K562 (cell line): ENCODE results near the gene ZKSCAN3. TPM values are rescaled to one million over a fixed set of nuclear protein-coding genes. Genes with fewer than 3 reads are reported as not detected.

ENCODE experiments used
- ARID1B ChIP-seq: fragments of 450-650 bp; IDR thresholded peaks from 2 replicates; pipeline ENCODE4 v1.6.1; 2016; ENCODE audit warnings: antibody characterized with exemption, mild to moderate bottlenecking, inconsistent platforms
- BCOR ChIP-seq: fragments of 450-650 bp; IDR thresholded peaks from 2 replicates; pipeline ENCODE4 v1.6.1; 2016
- CEBPG ChIP-seq, 3 experiments: fragments of 200-800 bp in 1 of 3; sonication (Bioruptor generic) in 1 of 3; sonication (generic) in 1 of 3; formaldehyde crosslinking in 1 of 3; IDR thresholded peaks in 2 of 3; conservative IDR thresholded peaks in 1 of 3; 2 replicates each; pipeline versions ENCODE4 v1.6.1 to v1.8.0; 2016 to 2022; ENCODE audit warnings: missing compliant biosample characterization in 2 of 3, missing genetic modification characterization in 2 of 3, mild to moderate bottlenecking in 1 of 3, missing genetic modification reagents in 1 of 3
- ETV1 ChIP-seq: fragments of 450-650 bp; conservative IDR thresholded peaks from 2 replicates; pipeline ENCODE4 v1.6.1; 2016; ENCODE audit warnings: missing genetic modification characterization, control low read depth, low read depth, missing compliant biosample characterization
- GABPB2 ChIP-seq: fragments of 250-450 bp; sonication (Bioruptor Pico); conservative IDR thresholded peaks from 2 replicates; pipeline ENCODE4 v1.5.1; 2021; ENCODE audit warnings: mild to moderate bottlenecking
- MCM2 ChIP-seq: fragments of 450-650 bp; IDR thresholded peaks from 2 replicates; pipeline ENCODE4 v1.6.1; 2017; ENCODE audit warnings: low read depth, mild to moderate bottlenecking
- MTA1 ChIP-seq: fragments of 450-650 bp; IDR thresholded peaks from 2 replicates; pipeline ENCODE4 v1.6.1; 2017; ENCODE audit warnings: borderline replicate concordance
- MYBL2 ChIP-seq, 2 experiments: fragments of 450-650 bp in 1 of 2; sonication (generic) in 1 of 2; formaldehyde crosslinking in 1 of 2; IDR thresholded peaks; 2 replicates each; pipeline versions ENCODE4 v1.6.1 to v1.8.1; 2017 to 2022; ENCODE audit warnings: borderline replicate concordance in 1 of 2, inconsistent platforms in 1 of 2, low read depth in 1 of 2, mild to moderate bottlenecking in 1 of 2, missing genetic modification reagents in 1 of 2, moderate library complexity in 1 of 2
- NRF1 ChIP-seq, 2 experiments: fragments of 450-650 bp; IDR thresholded peaks in 1 of 2; conservative IDR thresholded peaks in 1 of 2; 2 replicates each; pipeline ENCODE4 v1.6.1; 2014; ENCODE audit warnings: mild to moderate bottlenecking in 2 of 2
- POLR2B ChIP-seq: fragments of 450-650 bp; IDR thresholded peaks from 2 replicates; pipeline ENCODE4 v1.6.1; 2018; ENCODE audit warnings: low read depth; ENCODE audit not compliant: partially characterized antibody
- POLR3A ChIP-seq: IDR thresholded peaks from 2 replicates; pipeline ENCODE4 v1.6.1; 2011; ENCODE audit warnings: borderline replicate concordance, mild to moderate bottlenecking, moderate library complexity; ENCODE audit not compliant: insufficient read length, insufficient read depth; ENCODE audit errors: extremely low read depth
- RAD51 ChIP-seq: fragments of 450-650 bp; IDR thresholded peaks from 2 replicates; pipeline ENCODE4 v1.7.1; 2016; ENCODE audit warnings: low read depth, mild to moderate bottlenecking, borderline replicate concordance
- SMARCC2 ChIP-seq: fragments of 450-650 bp; IDR thresholded peaks from 2 replicates; pipeline ENCODE4 v1.6.1; 2017; ENCODE audit warnings: antibody characterized with exemption, moderate library complexity, mild to moderate bottlenecking, low read depth
- SREBF1 ChIP-seq: fragments of 150-350 bp; IDR thresholded peaks from 2 replicates; pipeline ENCODE4 v1.6.1; 2014; ENCODE audit warnings: antibody characterized with exemption, low read depth, low read length, borderline replicate concordance
- THRAP3 ChIP-seq: fragments of 450-650 bp; IDR thresholded peaks from 2 replicates; pipeline ENCODE4 v1.6.1; 2016; ENCODE audit warnings: mild to moderate bottlenecking, inconsistent platforms, borderline replicate concordance
- YBX1 ChIP-seq: fragments of 450-650 bp; IDR thresholded peaks from 2 replicates; pipeline ENCODE4 v1.7.1; 2016; ENCODE audit warnings: mild to moderate bottlenecking
- ZKSCAN1 ChIP-seq: fragments of 150-350 bp; IDR thresholded peaks from 2 replicates; pipeline ENCODE4 v1.6.1; 2016; ENCODE audit warnings: low read depth, low read length
- ZNF165 ChIP-seq: fragments of 250-450 bp; sonication (Bioruptor Pico); IDR thresholded peaks from 2 replicates; pipeline ENCODE4 v1.4.0; 2020; ENCODE audit warnings: borderline replicate concordance
- ZNF609 ChIP-seq: sonication (generic); formaldehyde crosslinking; IDR thresholded peaks from 2 replicates; pipeline ENCODE4 v1.8.1; 2023; ENCODE audit warnings: missing genetic modification reagents, mild to moderate bottlenecking, borderline replicate concordance
- ZNF717 ChIP-seq: fragments of 250-450 bp; sonication (Bioruptor Pico); IDR thresholded peaks from 2 replicates; pipeline ENCODE4 v1.5.0; 2021
- ZZZ3 ChIP-seq: fragments of 450-650 bp; IDR thresholded peaks from 2 replicates; pipeline ENCODE4 v1.6.1; 2016; ENCODE audit warnings: antibody characterized with exemption, mild to moderate bottlenecking, moderate library complexity
- polyA plus RNA-seq, 8 experiments: library from polyadenylated mRNA; depleted of rRNA in 4 of 8; stranded (reverse) in 5 of 8; unstranded in 3 of 8; fragments of >200 nt; fragmentation: Nextera tagmentation in 2 of 8; fragmentation: Illumina TruSeq in 1 of 8; extraction: Ambion mirVana in 2 of 8; extraction: Trizol in 1 of 8; gene quantifications; 2 replicates each; pipeline versions ENCODE4 v1.2.1 to v1.2.3, GENCODE V29; 2011 to 2014; ENCODE audit warnings: inconsistent platforms in 1 of 8, missing spikeins in 1 of 8
- total RNA-seq, 7 experiments: library from RNA; depleted of rRNA in 6 of 7; stranded (reverse); fragments of >200 nt in 6 of 7; fragmentation: Illumina TruSeq in 2 of 7; extraction: Trizol in 2 of 7; gene quantifications; 2 replicates each; pipeline versions ENCODE4 v1.2.1 to v1.2.3, GENCODE V29; 2011 to 2021; ENCODE audit warnings: low replicate concordance in 1 of 7
- TF ChIP-seq, protein P1 (sequence below): fragments of 450-650 bp; IDR thresholded peaks from 2 replicates; pipeline ENCODE4 v1.6.1; 2016; ENCODE audit warnings: mild to moderate bottlenecking

ZKSCAN3 gene
- total and polyA plus RNA-seq, 9 of the 15 experiments (the other 6 are each of a cell fraction or from before 2014, with no cell fraction given) = 3.0 to 12.4 (median 10.2) TPM

GRCh38 chr6:28351493-28351925, 1.8 kb downstream of the ZKSCAN3 start (continued):
- TF ChIP-seq SREBF1 (no peak), BCOR (peak; percentile 79), SMARCC2 (peak; percentile 57; the same call in 1 of the 2 replicates), ETV1 (tag) (peak; percentile 8; the same call in 1 of the 2 replicates), MCM2 (no peak), POLR2B (peak; percentile 53), ZNF165 (CRISPR knock-in tag) (no peak), MYBL2 (IDR thresholded peaks at IDR 0.05; ENCODE audit: low read depth) (peak; percentile 29; the same call in 1 of the 2 replicates), MYBL2 (CRISPR knock-in tag; IDR thresholded peaks at IDR 0.05; ENCODE audit: borderline replicate concordance) (no peak), NRF1 (conservative IDR thresholded peaks at IDR 0.05 in 1 of 2, IDR thresholded peaks at IDR 0.05 in 1 of 2) (no peak), ZZZ3 (peak; percentile 84; the same call in 1 of the 2 replicates), THRAP3 (peak; percentile 99), ZNF609 (no peak), RAD51 (no peak), MTA1 (peak; percentile 94), YBX1 (0 out of 2 replicates have a peak, but pooled peaks have one; percentile 91), CEBPG (CRISPR knock-in tag; IDR thresholded peaks at IDR 0.05) (no peak), CEBPG (tag; conservative IDR thresholded peaks at IDR 0.05 in 1 of 2, IDR thresholded peaks at IDR 0.05 in 1 of 2) (no peak), ARID1B (peak; percentile 75), GABPB2 (CRISPR knock-in tag) (no peak), ZKSCAN1 (no peak), POLR3A (no peak), ZNF717 (CRISPR knock-in tag) (no peak)
- TF ChIP-seq, protein P1, sequence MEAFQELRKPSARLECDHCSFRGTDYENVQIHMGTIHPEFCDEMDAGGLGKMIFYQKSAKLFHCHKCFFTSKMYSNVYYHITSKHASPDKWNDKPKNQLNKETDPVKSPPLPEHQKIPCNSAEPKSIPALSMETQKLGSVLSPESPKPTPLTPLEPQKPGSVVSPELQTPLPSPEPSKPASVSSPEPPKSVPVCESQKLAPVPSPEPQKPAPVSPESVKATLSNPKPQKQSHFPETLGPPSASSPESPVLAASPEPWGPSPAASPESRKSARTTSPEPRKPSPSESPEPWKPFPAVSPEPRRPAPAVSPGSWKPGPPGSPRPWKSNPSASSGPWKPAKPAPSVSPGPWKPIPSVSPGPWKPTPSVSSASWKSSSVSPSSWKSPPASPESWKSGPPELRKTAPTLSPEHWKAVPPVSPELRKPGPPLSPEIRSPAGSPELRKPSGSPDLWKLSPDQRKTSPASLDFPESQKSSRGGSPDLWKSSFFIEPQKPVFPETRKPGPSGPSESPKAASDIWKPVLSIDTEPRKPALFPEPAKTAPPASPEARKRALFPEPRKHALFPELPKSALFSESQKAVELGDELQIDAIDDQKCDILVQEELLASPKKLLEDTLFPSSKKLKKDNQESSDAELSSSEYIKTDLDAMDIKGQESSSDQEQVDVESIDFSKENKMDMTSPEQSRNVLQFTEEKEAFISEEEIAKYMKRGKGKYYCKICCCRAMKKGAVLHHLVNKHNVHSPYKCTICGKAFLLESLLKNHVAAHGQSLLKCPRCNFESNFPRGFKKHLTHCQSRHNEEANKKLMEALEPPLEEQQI = peak; percentile 45; the same call in 1 of the 2 replicates
